Measurements from ENCODE around the gene TEX28. TPM values are rescaled to one million over a fixed set of nuclear protein-coding genes. Genes with fewer than 3 reads are reported as not detected.
"Not testable (repeated sequence)": the region's sequence is repeated elsewhere in the genome, so short reads cannot be mapped to it uniquely, and the experiment has no call there.

The TEX28 gene
- total RNA-seq, 4 donors from 2014 or later, result not detected

DNA sequence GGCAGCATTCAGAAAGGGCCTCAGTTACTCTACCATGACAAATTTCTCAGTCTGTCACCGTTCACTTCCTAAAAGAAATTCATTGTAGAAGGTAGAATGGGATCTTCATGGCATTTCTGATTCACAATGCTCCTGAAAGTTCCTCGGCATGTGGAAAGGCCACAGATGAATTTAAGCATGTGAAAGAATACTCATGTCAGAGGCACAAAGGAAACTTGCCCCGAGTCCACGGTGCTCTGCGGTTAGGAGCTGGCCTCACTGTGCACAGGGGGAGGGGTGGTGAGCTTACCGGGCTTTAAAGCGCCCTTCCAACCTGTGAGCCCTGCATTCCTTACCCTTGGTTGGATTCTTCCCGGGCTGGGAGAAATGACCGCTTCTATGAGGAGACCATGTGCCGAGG lies 9.9 kb upstream of the TEX28 start:
- TF ChIP-seq, protein P1, sequence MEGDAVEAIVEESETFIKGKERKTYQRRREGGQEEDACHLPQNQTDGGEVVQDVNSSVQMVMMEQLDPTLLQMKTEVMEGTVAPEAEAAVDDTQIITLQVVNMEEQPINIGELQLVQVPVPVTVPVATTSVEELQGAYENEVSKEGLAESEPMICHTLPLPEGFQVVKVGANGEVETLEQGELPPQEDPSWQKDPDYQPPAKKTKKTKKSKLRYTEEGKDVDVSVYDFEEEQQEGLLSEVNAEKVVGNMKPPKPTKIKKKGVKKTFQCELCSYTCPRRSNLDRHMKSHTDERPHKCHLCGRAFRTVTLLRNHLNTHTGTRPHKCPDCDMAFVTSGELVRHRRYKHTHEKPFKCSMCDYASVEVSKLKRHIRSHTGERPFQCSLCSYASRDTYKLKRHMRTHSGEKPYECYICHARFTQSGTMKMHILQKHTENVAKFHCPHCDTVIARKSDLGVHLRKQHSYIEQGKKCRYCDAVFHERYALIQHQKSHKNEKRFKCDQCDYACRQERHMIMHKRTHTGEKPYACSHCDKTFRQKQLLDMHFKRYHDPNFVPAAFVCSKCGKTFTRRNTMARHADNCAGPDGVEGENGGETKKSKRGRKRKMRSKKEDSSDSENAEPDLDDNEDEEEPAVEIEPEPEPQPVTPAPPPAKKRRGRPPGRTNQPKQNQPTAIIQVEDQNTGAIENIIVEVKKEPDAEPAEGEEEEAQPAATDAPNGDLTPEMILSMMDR (IDR thresholded peaks at IDR 0.05), result no peak
- no peak for TF ChIP-seq POLR2AphosphoS5 (IDR thresholded peaks at IDR 0.05)
- TF ChIP-seq POLR2A (IDR thresholded peaks at IDR 0.05), result no peak
- TF ChIP-seq EP300 (IDR thresholded peaks at IDR 0.05; ENCODE audit: low read depth), result no peak
- no peaks in the 10 kb centered on the region for H3K36me3 ChIP-seq
- H3K27ac ChIP-seq, result no peak overlapping the region
- no peaks in the 10 kb centered on the region for H3K27me3 ChIP-seq
- DNase-seq, result no peak
- in situ Hi-C loops (cut with MboI; ENCODE audit: low pct_ligation_motif_present in 1 of 4, low pct_unique_long_range_greater_than_20kb in 1 of 4, low sequenced_read_pairs in 3 of 4), result no loop called here
- 77% methylated on average over 10 of the region's 10 CpGs; no CpG with 5 or more reads in 1 of the 2 donors for WGBS, 2 donors (ENCODE audit: low coverage in 1 of 2)
- no peaks in the 10 kb centered on the region for H3K9me3 ChIP-seq
- intact Hi-C loops (cut with DNase I; ENCODE audit: low total_unique reads), result no loop called here
- H3K4me1 ChIP-seq, result no peaks in the 10 kb centered on the region
- no peak overlapping the region for H3K4me3 ChIP-seq

DNA sequence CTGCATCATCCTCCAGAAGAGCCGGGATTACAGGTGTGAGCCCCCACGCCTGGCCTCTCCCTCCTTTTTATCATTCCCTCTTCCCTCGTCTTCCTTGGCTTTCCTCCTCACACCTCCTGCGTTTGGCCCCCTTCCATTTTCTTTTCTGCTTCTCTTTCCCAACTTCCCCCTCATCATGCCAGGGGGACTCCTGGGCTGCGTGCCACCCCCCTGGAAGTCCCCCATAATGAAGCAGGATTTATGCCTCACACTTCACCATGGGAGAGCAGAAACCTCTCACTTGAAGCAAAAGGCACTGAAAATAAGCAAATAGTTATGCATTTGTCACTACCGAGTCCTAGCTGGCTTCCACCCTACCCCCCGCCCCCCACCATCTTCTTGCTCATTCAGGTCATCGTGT lies 8.6 kb upstream of the TEX28 start:
- TF ChIP-seq, protein P1 (IDR thresholded peaks at IDR 0.05), result no peak
- no peak for TF ChIP-seq POLR2A (IDR thresholded peaks at IDR 0.05)
- no peak for TF ChIP-seq POLR2AphosphoS5 (IDR thresholded peaks at IDR 0.05)
- no peak for TF ChIP-seq EP300 (IDR thresholded peaks at IDR 0.05; ENCODE audit: low read depth)
- Histone ChIP-seq H3K4me3 (no peak overlapping the region), H3K4me1 (no peaks in the 10 kb centered on the region), H3K27ac (no peak overlapping the region), H3K27me3 (no peaks in the 10 kb centered on the region), H3K9me3 (no peaks in the 10 kb centered on the region), H3K36me3 (no peaks in the 10 kb centered on the region)
- WGBS, 2 donors (ENCODE audit: low coverage in 1 of 2), result 55 to 69% methylated on average over 4 to 8 of the region's 8 CpGs
- intact Hi-C loops (cut with DNase I; ENCODE audit: low total_unique reads) (no loop called here), in situ Hi-C loops (cut with MboI; ENCODE audit: low pct_ligation_motif_present in 1 of 4, low pct_unique_long_range_greater_than_20kb in 1 of 4, low sequenced_read_pairs in 3 of 4) (no loop called here)
- no peak for DNase-seq

DNA sequence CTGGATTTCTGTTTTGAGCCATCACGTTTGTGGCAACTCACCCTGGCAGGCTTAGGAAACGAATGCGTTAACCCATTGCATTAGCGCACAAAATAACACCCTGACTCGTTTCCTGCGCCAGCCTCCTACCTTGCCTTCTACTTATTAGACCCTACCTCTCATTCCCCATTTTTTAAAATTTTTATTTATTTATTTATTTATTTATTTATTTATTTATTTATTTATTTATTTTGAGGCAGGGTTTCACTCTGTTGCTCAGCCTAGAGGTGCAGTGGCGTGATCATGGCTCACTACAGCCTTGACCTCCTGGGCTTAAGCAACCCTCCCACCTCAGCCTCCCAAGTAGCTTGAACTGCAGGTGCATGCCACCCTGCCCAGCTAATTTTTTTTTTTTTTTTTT lies 8.1 kb upstream of the TEX28 start:
- H3K27me3 ChIP-seq; H3K27ac ChIP-seq; in situ Hi-C loops (cut with MboI; ENCODE audit: low pct_ligation_motif_present in 1 of 4, low pct_unique_long_range_greater_than_20kb in 1 of 4, low sequenced_read_pairs in 3 of 4); H3K36me3 ChIP-seq; H3K9me3 ChIP-seq; DNase-seq; H3K4me3 ChIP-seq; H3K4me1 ChIP-seq; intact Hi-C loops (cut with DNase I; ENCODE audit: low total_unique reads): not testable (repeated sequence)
- 82% methylated on average over 7 of the region's 7 CpGs; no CpG with 5 or more reads in 1 of the 2 donors for WGBS, 2 donors (ENCODE audit: low coverage in 1 of 2)

DNA sequence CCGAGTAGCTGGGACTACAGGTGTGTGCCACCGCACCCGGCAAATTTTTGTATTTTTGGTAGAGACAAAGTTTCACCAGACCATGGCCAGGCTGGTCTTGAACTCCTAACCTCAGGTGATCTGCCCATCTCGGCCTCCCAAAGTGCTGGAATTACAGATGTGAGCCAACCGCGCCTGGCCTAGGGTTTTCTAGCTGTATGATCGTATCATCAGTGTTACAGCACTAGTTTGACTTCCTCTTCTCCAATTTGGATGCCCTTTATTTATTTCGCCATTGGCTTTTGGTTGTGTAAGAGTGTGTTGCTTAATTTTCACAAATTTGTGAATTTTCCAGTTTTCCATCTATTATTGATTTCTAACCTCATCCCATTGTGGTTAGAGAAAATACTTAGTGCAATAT lies 5.9 kb upstream of the TEX28 start:
- Histone ChIP-seq H3K4me1 (no peaks in the 10 kb centered on the region), H3K27me3 (no peaks in the 10 kb centered on the region), H3K9me3 (no peaks in the 10 kb centered on the region), H3K4me3 (no peak overlapping the region), H3K36me3 (no peaks in the 10 kb centered on the region), H3K27ac (no peak overlapping the region)
- no peak for DNase-seq
- 88% methylated on average over 8 of the region's 8 CpGs; no CpG with 5 or more reads in 1 of the 2 donors for WGBS, 2 donors (ENCODE audit: low coverage in 1 of 2)
- TF ChIP-seq EP300 (IDR thresholded peaks at IDR 0.05; ENCODE audit: low read depth) (no peak), POLR2AphosphoS5 (IDR thresholded peaks at IDR 0.05) (no peak)
- TF ChIP-seq, protein P1 (IDR thresholded peaks at IDR 0.05), result no peak
- intact Hi-C loops (cut with DNase I; ENCODE audit: low total_unique reads) (no loop called here), in situ Hi-C loops (cut with MboI; ENCODE audit: low pct_ligation_motif_present in 1 of 4, low pct_unique_long_range_greater_than_20kb in 1 of 4, low sequenced_read_pairs in 3 of 4) (no loop called here)

DNA sequence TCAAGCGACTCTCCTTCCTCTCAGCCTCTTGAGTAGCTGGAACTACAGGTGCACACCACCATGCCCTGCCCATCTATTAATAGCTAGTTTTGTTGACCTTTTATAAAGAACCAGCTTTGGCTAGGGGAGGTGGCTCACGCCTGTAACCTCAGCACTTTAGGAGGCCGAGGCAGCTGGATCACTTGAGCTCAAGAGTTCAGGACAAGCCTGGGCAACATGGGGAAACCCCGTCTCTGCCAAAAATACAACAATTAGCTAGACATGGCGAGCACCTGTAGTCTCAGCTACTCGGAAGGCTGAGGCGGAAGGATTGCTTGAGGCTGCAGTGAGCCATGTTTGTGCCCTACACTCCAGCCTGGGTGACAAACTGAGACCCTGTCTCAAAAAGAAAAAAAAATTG lies 3.4 kb upstream of the TEX28 start:
- no peak overlapping the region for H3K27ac ChIP-seq
- no peaks in the 10 kb centered on the region for H3K27me3 ChIP-seq
- no peak overlapping the region for H3K4me3 ChIP-seq
- H3K4me1 ChIP-seq, result no peaks in the 10 kb centered on the region
- no peaks in the 10 kb centered on the region for H3K36me3 ChIP-seq
- in situ Hi-C loops (cut with MboI; ENCODE audit: low pct_ligation_motif_present in 1 of 4, low pct_unique_long_range_greater_than_20kb in 1 of 4, low sequenced_read_pairs in 3 of 4), result no loop called here
- intact Hi-C loops (cut with DNase I; ENCODE audit: low total_unique reads), result no loop called here
- no peak for DNase-seq
- TF ChIP-seq EP300 (IDR thresholded peaks at IDR 0.05; ENCODE audit: low read depth) (no peak), POLR2A (IDR thresholded peaks at IDR 0.05) (no peak), POLR2AphosphoS5 (IDR thresholded peaks at IDR 0.05) (no peak)
- TF ChIP-seq, protein P1 (IDR thresholded peaks at IDR 0.05), result no peak
- H3K9me3 ChIP-seq, result no peaks in the 10 kb centered on the region
- WGBS, 2 donors (ENCODE audit: low coverage in 1 of 2), result 66% methylated on average over 7 of the region's 7 CpGs; no CpG with 5 or more reads in 1 of the 2 donors
